AG10803 (cell line): ENCODE measurements around the gene MCOLN1.

Experiments
- DNase-seq: peaks from one replicate; pipeline ENCODE4 v3.0.0; 2010; ENCODE audit warnings: low read depth
- H3K4me3 ChIP-seq: 2 replicates; pipeline ENCODE4 v1.5.1; 2011; ENCODE audit warnings: mild to moderate bottlenecking, low read length, control low read depth
- TF ChIP-seq, protein P1 (sequence below): conservative IDR thresholded peaks from 2 replicates; pipeline ENCODE4 v1.5.1; 2011; ENCODE audit warnings: mild to moderate bottlenecking, low read length, control low read depth, inconsistent platforms

The MCOLN1 gene

DNA sequence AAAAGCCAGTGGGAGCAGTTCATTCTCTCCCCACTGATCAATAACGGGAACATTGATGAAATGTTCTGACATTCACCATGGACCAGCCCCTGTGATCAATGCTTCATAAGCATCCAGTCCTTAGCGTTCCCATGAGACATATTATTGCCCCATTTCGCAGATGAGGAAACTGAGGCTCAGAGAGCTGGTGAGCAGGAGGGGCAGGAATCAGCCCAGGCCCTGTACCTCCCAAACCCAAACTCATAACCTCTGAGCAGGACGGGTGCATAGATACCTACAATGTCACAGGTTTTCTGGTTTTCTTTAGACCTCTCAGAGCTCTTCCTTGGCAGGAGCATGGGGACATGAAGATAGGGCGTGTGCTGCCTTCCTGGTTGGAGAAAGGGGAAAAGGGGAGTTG is 2.1 kb downstream of the MCOLN1 start:
- TF ChIP-seq, protein P1, sequence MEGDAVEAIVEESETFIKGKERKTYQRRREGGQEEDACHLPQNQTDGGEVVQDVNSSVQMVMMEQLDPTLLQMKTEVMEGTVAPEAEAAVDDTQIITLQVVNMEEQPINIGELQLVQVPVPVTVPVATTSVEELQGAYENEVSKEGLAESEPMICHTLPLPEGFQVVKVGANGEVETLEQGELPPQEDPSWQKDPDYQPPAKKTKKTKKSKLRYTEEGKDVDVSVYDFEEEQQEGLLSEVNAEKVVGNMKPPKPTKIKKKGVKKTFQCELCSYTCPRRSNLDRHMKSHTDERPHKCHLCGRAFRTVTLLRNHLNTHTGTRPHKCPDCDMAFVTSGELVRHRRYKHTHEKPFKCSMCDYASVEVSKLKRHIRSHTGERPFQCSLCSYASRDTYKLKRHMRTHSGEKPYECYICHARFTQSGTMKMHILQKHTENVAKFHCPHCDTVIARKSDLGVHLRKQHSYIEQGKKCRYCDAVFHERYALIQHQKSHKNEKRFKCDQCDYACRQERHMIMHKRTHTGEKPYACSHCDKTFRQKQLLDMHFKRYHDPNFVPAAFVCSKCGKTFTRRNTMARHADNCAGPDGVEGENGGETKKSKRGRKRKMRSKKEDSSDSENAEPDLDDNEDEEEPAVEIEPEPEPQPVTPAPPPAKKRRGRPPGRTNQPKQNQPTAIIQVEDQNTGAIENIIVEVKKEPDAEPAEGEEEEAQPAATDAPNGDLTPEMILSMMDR: no peak
- no peak for DNase-seq
- H3K4me3 ChIP-seq: no peak overlapping the region

DNA sequence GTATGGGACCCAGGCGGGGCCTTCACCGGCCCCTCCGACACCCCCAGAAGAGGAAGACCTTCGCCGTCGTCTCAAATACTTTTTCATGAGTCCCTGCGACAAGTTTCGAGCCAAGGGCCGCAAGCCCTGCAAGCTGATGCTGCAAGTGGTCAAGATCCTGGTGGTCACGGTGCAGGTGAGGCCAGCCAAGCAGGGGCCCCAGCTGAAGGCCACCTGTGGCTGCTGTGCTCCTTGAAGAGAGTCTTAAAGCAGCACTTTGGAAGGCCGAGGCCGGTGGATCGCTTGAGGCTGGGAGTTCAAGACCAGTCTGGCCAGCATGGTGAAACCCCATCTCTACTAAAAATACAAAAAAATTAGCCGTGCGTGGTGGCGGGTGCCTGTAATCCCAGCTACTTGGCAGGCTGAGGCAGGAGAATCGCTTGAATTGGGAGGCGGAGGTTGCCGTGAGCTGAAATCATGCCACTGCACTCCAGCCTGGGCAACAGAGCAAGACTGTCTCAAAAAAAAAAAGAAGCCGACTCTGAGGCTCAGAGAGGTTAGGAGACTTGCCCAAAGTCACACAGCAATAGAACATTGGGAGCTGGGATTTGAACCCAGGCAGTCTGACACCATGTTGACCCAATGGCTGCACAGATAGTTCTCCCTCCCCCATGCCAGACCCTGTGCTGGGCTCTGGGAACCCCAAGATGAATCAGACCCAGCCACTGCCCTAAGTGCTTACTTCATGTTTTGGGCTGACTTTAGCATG is 2.7 kb downstream of the MCOLN1 start:
- H3K4me3 ChIP-seq: no peak overlapping the region
- TF ChIP-seq, protein P1: no peak
- DNase-seq: no peak

DNA sequence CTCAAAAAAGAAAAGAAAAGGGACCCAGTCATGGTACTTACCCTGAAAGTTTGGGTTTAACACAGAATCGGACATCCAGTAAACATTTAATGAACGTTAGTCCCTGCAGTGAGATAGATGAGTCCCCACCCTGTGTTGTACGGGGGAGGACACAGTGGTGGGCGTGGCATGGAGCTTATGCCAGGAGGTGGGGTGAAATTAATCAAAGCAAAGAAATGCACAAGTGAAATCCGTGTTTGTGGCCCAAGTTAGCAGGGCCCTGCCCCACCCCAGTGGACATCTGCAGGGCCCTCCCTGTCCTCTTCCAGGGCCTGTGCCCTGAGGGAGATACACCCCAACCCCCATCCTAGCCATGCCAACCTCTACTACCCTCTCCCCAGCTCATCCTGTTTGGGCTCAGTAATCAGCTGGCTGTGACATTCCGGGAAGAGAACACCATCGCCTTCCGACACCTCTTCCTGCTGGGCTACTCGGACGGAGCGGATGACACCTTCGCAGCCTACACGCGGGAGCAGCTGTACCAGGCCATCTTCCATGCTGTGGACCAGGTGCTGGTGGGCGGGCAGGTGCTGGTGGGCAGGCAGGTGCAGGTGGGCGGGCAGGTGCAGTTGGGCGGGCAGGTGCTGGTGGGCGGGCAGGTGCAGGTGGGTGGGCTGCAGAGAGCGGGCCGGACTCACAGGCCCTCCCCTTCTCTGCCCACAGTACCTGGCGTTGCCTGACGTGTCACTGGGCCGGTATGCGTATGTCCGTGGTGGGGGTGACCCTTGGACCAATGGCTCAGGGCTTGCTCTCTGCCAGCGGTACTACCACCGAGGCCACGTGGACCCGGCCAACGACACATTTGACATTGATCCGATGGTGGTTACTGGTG is 3.9 kb downstream of the MCOLN1 start:
- TF ChIP-seq, protein P1: no peak
- H3K4me3 ChIP-seq: no peak overlapping the region
- no peak for DNase-seq

DNA sequence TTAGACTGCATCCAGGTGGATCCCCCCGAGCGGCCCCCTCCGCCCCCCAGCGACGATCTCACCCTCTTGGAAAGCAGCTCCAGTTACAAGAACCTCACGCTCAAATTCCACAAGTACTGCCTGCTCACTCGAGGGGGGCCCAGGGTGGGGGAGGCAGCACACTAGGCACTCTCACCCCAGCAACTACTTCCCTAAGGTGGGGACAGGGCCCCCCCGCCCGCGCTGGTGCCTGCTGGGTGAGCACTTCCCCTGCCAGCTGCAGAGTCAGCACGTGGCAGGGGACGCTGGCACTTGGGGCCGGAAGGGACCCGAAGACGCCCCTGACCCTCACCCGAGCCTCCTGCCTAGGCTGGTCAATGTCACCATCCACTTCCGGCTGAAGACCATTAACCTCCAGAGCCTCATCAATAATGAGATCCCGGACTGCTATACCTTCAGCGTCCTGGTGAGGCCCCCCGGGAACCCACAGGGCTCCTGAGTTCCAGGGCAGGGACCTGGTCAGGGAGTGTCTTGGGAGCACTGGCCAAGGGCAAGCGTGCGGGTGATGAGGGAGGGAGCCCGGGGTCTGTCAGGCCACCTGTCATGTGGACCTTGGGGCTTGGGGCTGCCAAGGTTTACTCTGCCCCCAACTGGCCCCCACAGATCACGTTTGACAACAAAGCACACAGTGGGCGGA is 5.2 kb downstream of the MCOLN1 start:
- no peak overlapping the region for H3K4me3 ChIP-seq
- TF ChIP-seq, protein P1: no peak
- no peak for DNase-seq

DNA sequence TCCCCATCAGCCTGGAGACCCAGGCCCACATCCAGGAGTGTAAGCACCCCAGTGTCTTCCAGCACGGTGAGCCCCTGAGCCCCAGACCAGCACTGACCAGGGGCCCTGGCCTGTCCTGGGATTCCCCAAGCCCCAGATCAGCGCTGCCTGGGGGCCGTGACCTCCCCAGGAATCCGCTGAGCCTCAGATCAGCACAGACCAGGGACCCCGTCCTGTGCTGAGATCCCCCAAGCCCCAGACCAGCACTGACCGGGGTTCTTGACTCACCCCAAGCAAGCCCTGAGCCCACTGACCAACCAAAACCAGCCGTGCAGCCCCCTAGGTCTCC is 5.7 kb downstream of the MCOLN1 start:
- TF ChIP-seq, protein P1: no peak
- no peak for DNase-seq
- no peak overlapping the region for H3K4me3 ChIP-seq

DNA sequence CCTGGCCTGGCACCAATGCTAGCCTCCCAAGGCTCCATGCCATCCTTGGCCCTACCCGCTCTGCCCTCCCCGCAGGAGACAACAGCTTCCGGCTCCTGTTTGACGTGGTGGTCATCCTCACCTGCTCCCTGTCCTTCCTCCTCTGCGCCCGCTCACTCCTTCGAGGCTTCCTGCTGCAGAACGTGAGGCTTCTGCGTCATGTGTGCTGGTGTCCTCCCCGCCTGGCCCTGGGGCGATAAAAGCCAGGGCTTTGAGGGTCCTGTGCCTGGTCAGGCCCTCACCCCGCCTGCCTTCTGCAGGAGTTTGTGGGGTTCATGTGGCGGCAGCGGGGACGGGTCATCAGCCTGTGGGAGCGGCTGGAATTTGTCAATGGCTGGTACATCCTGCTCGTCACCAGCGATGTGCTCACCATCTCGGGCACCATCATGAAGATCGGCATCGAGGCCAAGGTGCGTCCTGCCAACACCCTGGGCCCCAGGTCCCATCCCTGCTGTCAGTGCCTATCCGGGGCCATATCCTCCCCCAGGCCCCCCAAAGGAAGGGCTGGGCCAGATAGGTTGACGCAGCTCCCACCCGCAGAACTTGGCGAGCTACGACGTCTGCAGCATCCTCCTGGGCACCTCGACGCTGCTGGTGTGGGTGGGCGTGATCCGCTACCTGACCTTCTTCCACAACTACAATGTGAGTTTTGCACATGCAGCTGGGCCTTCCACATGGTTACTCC is 6.3 kb downstream of the MCOLN1 start:
- no peak for DNase-seq
- TF ChIP-seq, protein P1: no peak
- no peak overlapping the region for H3K4me3 ChIP-seq
